HG03045 (cell line): ENCODE results near the gene NLRP3.
"Not testable (repeated sequence)": the region's sequence is repeated elsewhere in the genome, so short reads cannot be mapped to it uniquely, and the experiment has no call there.

Experiments
- ATAC-seq: cut with Tn5 transposase; IDR thresholded peaks from one replicate; pipeline ENCODE4 v1.9.1; 2021; ENCODE audit warnings: mild to moderate bottlenecking, moderate library complexity; ENCODE audit not compliant: unreplicated experiment

Gene NLRP3

GRCh38 chr1:247415423-247416361 is at the start of gene NLRP3:
NLRP3 (plus strand) TSS chr1:247416173; CDS start chr1:247418801, 2,628 bp downstream.
- no peak for ATAC-seq

- ATAC-seq: not testable (repeated sequence)
Observed at GRCh38 chr1:247366345-247366744, 49.6 kb upstream of the NLRP3 start.

GRCh38 chr1:247366926-247367645 is 48.9 kb upstream of the NLRP3 start:
- ATAC-seq: no peak

GRCh38 chr1:247367786-247368422 is 48.1 kb upstream of the NLRP3 start:
- ATAC-seq: no peak

GRCh38 chr1:247368490-247369145 is 47.4 kb upstream of the NLRP3 start:
- ATAC-seq: no peak

GRCh38 chr1:247370786-247371732 is 44.9 kb upstream of the NLRP3 start:
- ATAC-seq: no peak

GRCh38 chr1:247371801-247372259 is 44.1 kb upstream of the NLRP3 start:
- no peak for ATAC-seq

GRCh38 chr1:247373721-247374141 is 42.2 kb upstream of the NLRP3 start:
- peak; percentile 75 for ATAC-seq

GRCh38 chr1:247374651-247375334 is 41.2 kb upstream of the NLRP3 start:
- not testable (repeated sequence) for ATAC-seq

GRCh38 chr1:247375747-247376146 is 40.2 kb upstream of the NLRP3 start:
- no peak for ATAC-seq

GRCh38 chr1:247376659-247377058 is 39.3 kb upstream of the NLRP3 start:
- ATAC-seq: no peak

GRCh38 chr1:247377656-247378055 is 38.3 kb upstream of the NLRP3 start:
- not testable (repeated sequence) for ATAC-seq

- ATAC-seq: no peak
Observed at GRCh38 chr1:247378334-247379073, 37.5 kb upstream of the NLRP3 start.

- ATAC-seq: no peak
Observed at GRCh38 chr1:247385283-247385682, 30.7 kb upstream of the NLRP3 start.

GRCh38 chr1:247386217-247386616 is 29.8 kb upstream of the NLRP3 start:
- no peak for ATAC-seq

GRCh38 chr1:247386687-247387086 is 29.3 kb upstream of the NLRP3 start:
- no peak for ATAC-seq

GRCh38 chr1:247387096-247387495 is 28.9 kb upstream of the NLRP3 start:
- ATAC-seq: no peak

GRCh38 chr1:247387565-247387964 is 28.4 kb upstream of the NLRP3 start:
- no peak for ATAC-seq
